GM19240 (cell line): ENCODE data around the gene SNAP25.

Experiments used
- DNase-seq: peaks from one replicate; pipeline ENCODE4 v3.0.0; 2011; ENCODE audit warnings: low spot score; ENCODE audit not compliant: insufficient read length

The SNAP25 gene

DNA sequence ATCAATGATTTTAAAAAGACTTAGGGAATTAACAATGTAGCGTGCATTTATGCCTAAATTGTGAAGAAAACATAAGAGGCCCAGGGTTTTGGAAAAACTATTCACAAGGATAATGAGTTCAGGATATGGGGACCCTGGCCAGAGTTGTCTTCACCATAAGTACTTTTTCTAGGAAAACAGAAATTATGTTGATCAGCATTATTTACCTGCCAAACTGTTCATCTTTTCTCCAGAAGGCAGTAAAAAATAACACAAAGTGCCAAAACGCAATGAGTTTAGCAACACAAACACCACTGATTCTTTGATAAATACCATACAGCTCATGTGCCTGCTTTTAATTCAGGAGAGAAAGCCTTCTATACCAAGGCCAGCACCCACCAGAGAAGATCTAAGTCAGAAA is 43.1 kb downstream of the SNAP25 start:
- no peak for DNase-seq

GRCh38 chr20:10263385-10264165 is 44.9 kb downstream of the SNAP25 start:
- no peak for DNase-seq

GRCh38 chr20:10264166-10264558 is 45.5 kb downstream of the SNAP25 start:
- DNase-seq, result no peak

- DNase-seq, result no peak
These were observed 50.0 kb downstream of the SNAP25 start for GRCh38 chr20:10268636-10269035.

DNA sequence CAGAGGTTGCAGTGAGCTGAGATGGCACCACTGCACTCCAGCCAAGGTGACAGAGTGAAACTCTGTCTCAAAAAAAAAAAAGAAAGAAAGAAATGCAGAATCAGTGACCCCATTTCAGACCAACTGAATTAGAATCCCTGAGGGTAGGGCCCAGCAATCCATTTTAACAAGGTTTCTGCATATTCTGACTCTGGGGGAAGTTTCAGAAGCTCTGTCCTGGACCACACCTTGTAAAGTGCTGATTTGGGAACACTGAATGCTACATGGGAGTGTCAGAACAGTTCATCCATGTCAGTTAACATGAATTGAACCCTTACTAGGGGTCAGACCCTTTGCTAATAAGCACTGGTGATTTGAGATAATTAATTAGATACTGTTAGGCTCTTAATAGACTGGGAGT is 52.0 kb downstream of the SNAP25 start:
- no peak for DNase-seq

- no peak for DNase-seq
These were observed 53.0 kb downstream of the SNAP25 start for GRCh38 chr20:10271494-10272219.

- DNase-seq, result no peak
These were observed 58.4 kb downstream of the SNAP25 start for GRCh38 chr20:10276878-10277580.

GRCh38 chr20:10277616-10278015 is 59.0 kb downstream of the SNAP25 start:
- no peak for DNase-seq

- no peak for DNase-seq
These were observed 59.8 kb downstream of the SNAP25 start for GRCh38 chr20:10278412-10278811.

DNA sequence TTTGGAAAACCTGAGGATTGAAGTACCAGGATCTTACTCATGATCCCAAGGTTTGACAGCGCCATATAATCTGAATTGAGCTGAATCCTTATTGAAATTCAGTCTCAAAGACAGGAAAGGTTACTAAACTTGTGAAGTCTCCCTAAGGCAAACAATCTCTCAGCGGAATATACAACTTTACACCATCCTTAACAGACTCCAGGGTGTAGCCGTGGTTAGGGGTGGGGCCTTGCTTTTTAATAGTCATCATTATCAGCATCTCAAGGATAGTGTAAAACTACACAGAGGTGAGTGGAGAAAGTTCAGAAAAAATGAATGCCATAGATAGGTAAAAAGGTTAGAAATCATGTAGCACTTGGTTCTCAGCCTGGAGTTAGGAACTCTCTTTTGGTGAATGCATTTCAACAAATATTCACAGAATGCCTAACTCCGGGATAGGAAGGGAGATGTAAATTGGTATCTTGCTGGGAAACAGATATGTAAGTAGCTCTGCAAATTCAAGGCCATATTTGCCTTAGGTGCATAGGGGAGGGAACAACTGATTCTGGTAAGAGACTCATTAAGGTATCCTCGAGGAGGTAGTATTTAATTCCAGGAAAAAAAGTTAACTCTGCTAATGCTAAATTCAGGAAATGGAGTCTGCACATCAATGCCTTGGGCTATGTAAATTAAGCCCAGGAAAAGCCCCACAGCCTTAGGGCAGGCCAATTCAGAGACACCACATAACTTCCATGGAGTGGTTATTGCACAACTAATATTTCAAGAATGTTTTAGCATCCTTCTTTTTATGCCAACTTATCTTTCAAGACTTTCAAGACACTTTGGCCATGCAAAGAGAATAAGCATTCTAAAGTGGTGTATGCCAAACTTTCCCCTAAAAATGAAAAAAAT is 61.6 kb downstream of the SNAP25 start:
- no peak for DNase-seq

- DNase-seq, result no peak
These were observed 63.3 kb downstream of the SNAP25 start for GRCh38 chr20:10281911-10282310.

- no peak for DNase-seq
These were observed 64.4 kb downstream of the SNAP25 start for GRCh38 chr20:10282979-10283456.

GRCh38 chr20:10286356-10286755 is 67.7 kb downstream of the SNAP25 start:
- DNase-seq, result no peak

- DNase-seq, result no peak
These were observed 69.8 kb downstream of the SNAP25 start for GRCh38 chr20:10288421-10288820.

DNA sequence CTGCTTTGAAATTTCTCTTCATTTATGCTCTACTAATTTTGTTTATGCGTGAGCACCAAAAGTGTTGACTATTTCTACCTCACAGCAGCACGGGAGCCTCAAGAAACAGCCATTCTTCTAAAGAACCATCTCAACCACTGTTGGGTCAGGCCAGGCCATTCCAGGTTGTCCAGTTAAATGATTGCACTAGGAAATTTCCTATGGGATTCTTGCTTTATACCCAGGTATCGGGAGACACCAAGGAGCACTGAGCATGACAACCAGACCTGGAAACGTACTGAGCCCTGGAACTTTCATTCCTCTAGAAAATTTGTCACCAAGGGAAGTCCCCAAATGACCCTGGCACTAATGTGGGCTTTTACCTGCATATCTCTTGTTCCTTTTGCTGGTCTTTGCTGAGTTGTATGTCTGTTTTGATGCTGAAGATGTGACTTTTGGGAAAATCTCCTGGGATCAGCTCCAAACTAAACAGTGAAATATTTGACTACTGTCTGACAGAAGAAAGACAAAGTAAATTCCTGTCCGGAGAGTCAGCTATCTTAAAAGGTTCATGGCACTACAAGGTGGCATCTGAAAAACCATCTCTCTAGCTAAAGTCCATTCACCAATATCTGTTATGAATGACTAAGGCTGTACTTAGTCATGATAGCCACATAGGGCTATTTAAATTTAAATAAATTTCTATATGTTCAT is 70.5 kb downstream of the SNAP25 start:
- DNase-seq, result no peak

GRCh38 chr20:10291568-10292248 is 73.1 kb downstream of the SNAP25 start:
- no peak for DNase-seq

- DNase-seq, result no peak
These were observed 78.6 kb downstream of the SNAP25 start for GRCh38 chr20:10297223-10297622.

- no peak for DNase-seq
These were observed 79.1 kb downstream of the SNAP25 start for GRCh38 chr20:10297684-10298240.

GRCh38 chr20:10300582-10301446 is 82.2 kb downstream of the SNAP25 start:
- no peak for DNase-seq
